Measurements from ENCODE around the gene DIP2B.
"Not testable (repeated sequence)": the region's sequence is repeated elsewhere in the genome, so short reads cannot be mapped to it uniquely, and the experiment has no call there.

DIP2B gene

GRCh38 chr12:50739611-50740010 is 234.8 kb downstream of the DIP2B start:
- DNase-seq = no peak

GRCh38 chr12:50740307-50740706 is 235.5 kb downstream of the DIP2B start:
- no peak for DNase-seq

GRCh38 chr12:50742776-50743175 is 238.0 kb downstream of the DIP2B start:
- no peak for DNase-seq

- DNase-seq = no peak
Measured at GRCh38 chr12:50745861-50746260, 241.1 kb downstream of the DIP2B start.

GRCh38 chr12:50746431-50746830 is 241.6 kb downstream of the DIP2B start:
- DNase-seq = no peak

- no peak for DNase-seq
Measured at GRCh38 chr12:50747817-50748216, 243.0 kb downstream of the DIP2B start.

- no peak for DNase-seq
Measured at GRCh38 chr12:50749459-50749882, 244.7 kb downstream of the DIP2B start.

- DNase-seq = no peak
Measured at GRCh38 chr12:50750366-50750765, 245.6 kb downstream of the DIP2B start.

- no peak for DNase-seq
Measured at GRCh38 chr12:50751948-50752721, 247.3 kb downstream of the DIP2B start.

- no peak for DNase-seq
Measured at GRCh38 chr12:50753232-50753769, 248.5 kb downstream of the DIP2B start.

- DNase-seq = peak; percentile 75 to 87
Measured at GRCh38 chr12:50763639-50764285, 259.0 kb downstream of the DIP2B start, which contains the start of gene ATF1. Gene ATF1, plus strand, starts transcription at chr12:50764101. Its CDS starts 16,045 bp downstream, at chr12:50780146.

- DNase-seq = peak in 1 of 2 experiments; percentile 71
Measured at GRCh38 chr12:50764286-50765094, 259.7 kb downstream of the DIP2B start.

GRCh38 chr12:50765095-50765911 is 260.5 kb downstream of the DIP2B start:
- peak in 1 of 2 experiments; percentile 10 for DNase-seq

- no peak for DNase-seq
Measured at GRCh38 chr12:50768391-50768790, 263.6 kb downstream of the DIP2B start.

GRCh38 chr12:50768813-50769212 is 264.0 kb downstream of the DIP2B start:
- DNase-seq = not testable (repeated sequence)

- DNase-seq = no peak
Measured at GRCh38 chr12:50771409-50771808, 266.6 kb downstream of the DIP2B start.

- no peak for DNase-seq
Measured at GRCh38 chr12:50772470-50772869, 267.7 kb downstream of the DIP2B start.

- no peak for DNase-seq
Measured at GRCh38 chr12:50772877-50773276, 268.1 kb downstream of the DIP2B start.

- no peak for DNase-seq
Measured at GRCh38 chr12:50775251-50775650, 270.5 kb downstream of the DIP2B start.

- DNase-seq = no peak
Measured at GRCh38 chr12:50776749-50777728, 272.3 kb downstream of the DIP2B start.

All from NCI-H1930 (cell line).